GM21737 (cell line): Measurements from ENCODE around the gene LRCH3.
A peak's percentile ranks its signal among the peaks of the same experiment; 100 is the strongest.

Experiments used
- ATAC-seq: cut with Tn5 transposase; IDR thresholded peaks from one replicate; pipeline ENCODE4 v1.9.1; 2021; ENCODE audit warnings: mild to moderate bottlenecking, moderate library complexity; ENCODE audit not compliant: unreplicated experiment

Gene LRCH3

GRCh38 chr3:197791892-197792647 is 1.0 kb downstream of the LRCH3 start:
- ATAC-seq, result peak; percentile 32

- no peak for ATAC-seq
These were observed 2.2 kb downstream of the LRCH3 start for GRCh38 chr3:197793247-197793646.

GRCh38 chr3:197794115-197794514 is 3.1 kb downstream of the LRCH3 start:
- no peak for ATAC-seq

GRCh38 chr3:197795200-197795599 is 4.1 kb downstream of the LRCH3 start:
- no peak for ATAC-seq

- ATAC-seq, result no peak
These were observed 5.0 kb downstream of the LRCH3 start for GRCh38 chr3:197796087-197796486.

GRCh38 chr3:197798863-197799262 is 7.8 kb downstream of the LRCH3 start:
- no peak for ATAC-seq

GRCh38 chr3:197800379-197800778 is 9.3 kb downstream of the LRCH3 start:
- ATAC-seq, result no peak

- no peak for ATAC-seq
These were observed 11.1 kb downstream of the LRCH3 start for GRCh38 chr3:197801891-197802778.

GRCh38 chr3:197802779-197803459 is 11.9 kb downstream of the LRCH3 start:
- no peak for ATAC-seq

- ATAC-seq, result no peak
These were observed 13.5 kb downstream of the LRCH3 start for GRCh38 chr3:197804511-197804910.

- no peak for ATAC-seq
These were observed 17.0 kb downstream of the LRCH3 start for GRCh38 chr3:197807969-197808587.

GRCh38 chr3:197809356-197810020 is 18.4 kb downstream of the LRCH3 start:
- ATAC-seq, result no peak

GRCh38 chr3:197810901-197811300 is 19.8 kb downstream of the LRCH3 start:
- no peak for ATAC-seq

GRCh38 chr3:197811343-197811742 is 20.3 kb downstream of the LRCH3 start:
- no peak for ATAC-seq

- ATAC-seq, result no peak
These were observed 23.3 kb downstream of the LRCH3 start for GRCh38 chr3:197814372-197814771.

- ATAC-seq, result no peak
These were observed 29.7 kb downstream of the LRCH3 start for GRCh38 chr3:197820550-197821335.

- ATAC-seq, result no peak
These were observed 38.5 kb downstream of the LRCH3 start for GRCh38 chr3:197829397-197830045.

- ATAC-seq, result no peak
These were observed 39.4 kb downstream of the LRCH3 start for GRCh38 chr3:197830308-197830966.

GRCh38 chr3:197830967-197831313 is 39.9 kb downstream of the LRCH3 start:
- no peak for ATAC-seq
